NCI-H1694 (cell line): ENCODE measurements around the gene SSX2IP.
"Not testable (repeated sequence)": the region's sequence is repeated elsewhere in the genome, so short reads cannot be mapped to it uniquely, and the experiment has no call there.

ENCODE experiments used
- DNase-seq: peaks from one replicate; lab custom pipeline; 2025; lab: John Stamatoyannopoulos, UW

Gene SSX2IP

GRCh38 chr1:84675106-84675505 is 15.2 kb downstream of the SSX2IP start:
- no peak for DNase-seq

GRCh38 chr1:84674705-84675104 is 15.6 kb downstream of the SSX2IP start:
- no peak for DNase-seq

GRCh38 chr1:84674021-84674420 is 16.2 kb downstream of the SSX2IP start:
- no peak for DNase-seq

GRCh38 chr1:84672080-84672854 is 18.0 kb downstream of the SSX2IP start:
- no peak for DNase-seq

DNA sequence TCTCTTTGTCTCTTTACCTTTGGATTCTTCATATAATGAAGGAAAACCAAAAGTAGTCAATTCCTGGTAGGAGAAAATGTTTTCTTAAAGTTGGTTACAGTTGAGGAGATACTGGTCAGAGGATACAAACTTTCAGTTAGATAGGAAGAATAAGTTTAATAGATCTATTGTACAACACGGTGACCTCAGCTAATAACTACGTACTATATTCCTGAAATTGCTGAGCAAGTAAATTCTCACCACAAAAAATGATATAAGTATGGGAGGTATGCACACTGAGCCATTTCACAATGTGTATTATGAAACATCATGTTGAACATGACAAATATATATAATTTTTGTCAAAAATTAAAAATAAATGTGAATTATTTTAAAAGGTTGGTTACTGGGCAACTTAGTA is 20.4 kb downstream of the SSX2IP start:
- DNase-seq, result no peak

- no peak for DNase-seq
Measured at GRCh38 chr1:84668185-84668584, 22.1 kb downstream of the SSX2IP start.

DNA sequence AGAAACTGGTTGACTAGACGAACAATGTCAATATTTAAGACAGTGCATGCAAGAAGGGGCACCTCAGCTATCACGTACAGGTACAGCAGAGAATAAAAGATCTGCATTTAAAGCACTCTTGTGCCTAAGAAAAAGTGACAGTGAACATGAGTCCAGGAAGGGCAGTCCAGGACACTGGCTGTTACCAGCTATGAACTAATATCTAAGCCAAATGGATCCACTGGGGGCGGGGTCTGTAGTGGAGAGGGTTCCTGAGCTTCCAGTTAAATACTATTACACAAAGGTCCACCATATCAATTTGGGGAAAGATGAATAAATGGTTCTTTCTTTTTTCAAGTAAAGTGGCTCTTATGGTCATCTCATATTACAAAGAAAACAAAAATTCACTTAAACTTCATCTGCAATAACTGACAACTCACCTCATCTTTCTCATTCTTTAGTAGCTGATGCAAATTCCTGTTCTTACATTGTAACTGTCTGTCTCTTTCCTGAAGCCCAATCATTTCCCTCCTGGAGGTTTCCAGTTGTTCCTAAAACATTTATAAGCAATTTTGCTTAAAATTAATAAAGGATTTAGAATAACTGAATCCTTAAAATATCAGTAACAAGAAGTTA is 24.5 kb downstream of the SSX2IP start:
- DNase-seq, result no peak

- no peak for DNase-seq
Measured at GRCh38 chr1:84653130-84653677, 37.1 kb downstream of the SSX2IP start.

GRCh38 chr1:84644472-84644871 is 45.8 kb downstream of the SSX2IP start:
- DNase-seq, result no peak

GRCh38 chr1:84643183-84643582 is 47.1 kb downstream of the SSX2IP start:
- DNase-seq, result no peak

DNA sequence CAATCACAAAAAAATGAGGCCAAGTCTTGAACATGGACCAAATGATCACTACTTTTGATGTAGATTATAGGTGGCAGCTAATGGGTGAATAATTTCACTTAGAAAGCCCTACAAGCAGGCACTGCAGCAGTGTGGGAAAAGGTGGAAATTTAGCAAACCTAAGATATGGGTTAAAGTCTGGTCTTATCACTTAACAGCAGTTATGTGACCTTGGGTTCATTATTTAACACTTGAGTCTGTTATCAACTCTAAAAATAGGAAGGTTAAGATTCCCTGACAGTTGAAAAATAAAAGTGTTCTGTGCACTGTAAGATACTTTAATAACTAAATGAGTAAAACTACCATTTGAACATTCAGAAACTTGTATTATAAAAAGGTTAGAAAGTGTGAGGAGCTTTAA is 47.5 kb downstream of the SSX2IP start:
- no peak for DNase-seq

GRCh38 chr1:84639731-84640130 is 50.5 kb downstream of the SSX2IP start:
- DNase-seq, result not testable (repeated sequence)

DNA sequence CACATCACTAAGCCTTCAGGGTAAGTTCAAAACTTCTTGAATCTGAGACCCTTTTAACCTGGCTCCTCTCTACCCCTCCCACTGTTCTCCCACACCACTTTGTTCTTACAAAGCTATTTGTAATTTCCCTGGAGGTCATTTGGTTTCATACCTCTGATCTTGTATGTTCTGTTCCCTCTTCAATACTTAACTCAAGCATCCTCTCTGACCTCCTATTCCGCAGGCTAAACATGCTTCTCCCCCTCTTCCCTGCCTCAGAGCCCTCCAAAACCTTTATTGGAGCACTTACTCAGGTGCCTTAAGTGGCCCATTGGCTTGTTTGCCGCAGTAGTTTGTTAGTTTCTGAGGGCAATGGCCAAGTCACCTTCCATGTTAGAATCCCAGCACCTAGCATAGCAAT is 54.8 kb downstream of the SSX2IP start:
- no peak for DNase-seq

DNA sequence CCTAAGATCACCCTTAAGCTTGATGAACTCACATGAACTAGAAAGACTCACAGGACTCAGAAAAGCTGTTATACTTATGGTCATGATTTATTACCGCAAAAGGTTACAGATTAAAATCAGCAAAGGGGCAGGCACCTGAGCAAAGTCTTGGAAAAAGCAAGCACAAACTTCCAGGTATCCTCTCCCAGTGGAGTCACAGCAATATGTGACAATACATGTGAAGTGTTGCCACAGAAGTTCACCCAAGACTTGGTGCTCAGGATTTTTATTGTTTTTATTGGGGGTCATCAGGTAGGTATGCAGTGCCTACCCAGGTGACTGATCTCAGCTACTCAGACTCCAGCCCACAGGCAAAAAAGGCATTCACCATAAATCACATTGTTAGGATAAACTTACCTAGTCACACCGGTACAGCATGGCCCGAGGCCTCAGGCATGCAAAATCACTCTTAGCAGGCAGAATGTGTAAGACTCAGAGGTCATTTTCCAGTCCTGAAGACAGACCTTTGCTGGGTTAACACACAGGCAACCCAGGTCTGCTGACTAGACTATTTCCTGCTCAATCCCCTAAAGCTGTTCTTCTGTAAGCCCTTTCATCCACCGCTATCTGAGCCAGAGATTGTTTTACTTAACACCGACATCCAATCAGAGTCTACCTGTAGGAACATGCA is 55.6 kb downstream of the SSX2IP start:
- no peak for DNase-seq

GRCh38 chr1:84632673-84633434 is 57.4 kb downstream of the SSX2IP start:
- no peak for DNase-seq

- no peak for DNase-seq
Measured at GRCh38 chr1:84632137-84632536, 58.1 kb downstream of the SSX2IP start.

- DNase-seq, result no peak
Measured at GRCh38 chr1:84624876-84625275, 65.4 kb downstream of the SSX2IP start.

- no peak for DNase-seq
Measured at GRCh38 chr1:84621553-84621952, 68.7 kb downstream of the SSX2IP start.

- DNase-seq, result peak; percentile 67
Measured at GRCh38 chr1:84620720-84621313, 69.4 kb downstream of the SSX2IP start.

- no peak for DNase-seq
Measured at GRCh38 chr1:84619383-84620102, 70.7 kb downstream of the SSX2IP start.

DNA sequence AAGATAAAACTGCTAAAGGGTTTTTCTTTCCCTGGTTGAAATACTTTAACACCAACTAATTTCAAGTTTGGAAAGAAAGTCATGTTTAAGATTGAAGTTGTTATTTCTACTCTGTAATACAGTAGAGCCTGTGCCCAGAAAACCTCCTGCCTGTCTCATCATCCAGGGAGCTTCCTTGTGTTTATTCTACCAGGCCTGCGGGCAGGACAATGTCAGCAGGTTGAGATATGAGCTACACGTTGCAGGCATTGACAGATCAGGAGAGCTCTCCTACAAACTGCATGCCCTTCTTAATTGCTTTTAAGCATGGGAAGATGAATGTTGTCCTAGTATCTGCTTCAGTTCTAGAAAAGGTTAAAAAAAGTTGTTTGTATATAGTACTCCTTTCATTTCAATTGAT is 72.9 kb downstream of the SSX2IP start:
- DNase-seq, result no peak
